T1000 (cell line): ENCODE measurements around the gene HECTD3.
"Not testable (repeated sequence)": the region's sequence is repeated elsewhere in the genome, so short reads cannot be mapped to it uniquely, and the experiment has no call there.

Source experiments
- DNase-seq: peaks from one replicate; lab custom pipeline; 2025; ENCODE audit warnings: mixed read lengths; lab: John Stamatoyannopoulos, UW

Gene HECTD3

GRCh38 chr1:45014321-45015028 is 3.4 kb upstream of the HECTD3 start:
- DNase-seq: peak; percentile 60

- DNase-seq: no peak
Observed at GRCh38 chr1:45013551-45014209, 2.6 kb upstream of the HECTD3 start.

DNA sequence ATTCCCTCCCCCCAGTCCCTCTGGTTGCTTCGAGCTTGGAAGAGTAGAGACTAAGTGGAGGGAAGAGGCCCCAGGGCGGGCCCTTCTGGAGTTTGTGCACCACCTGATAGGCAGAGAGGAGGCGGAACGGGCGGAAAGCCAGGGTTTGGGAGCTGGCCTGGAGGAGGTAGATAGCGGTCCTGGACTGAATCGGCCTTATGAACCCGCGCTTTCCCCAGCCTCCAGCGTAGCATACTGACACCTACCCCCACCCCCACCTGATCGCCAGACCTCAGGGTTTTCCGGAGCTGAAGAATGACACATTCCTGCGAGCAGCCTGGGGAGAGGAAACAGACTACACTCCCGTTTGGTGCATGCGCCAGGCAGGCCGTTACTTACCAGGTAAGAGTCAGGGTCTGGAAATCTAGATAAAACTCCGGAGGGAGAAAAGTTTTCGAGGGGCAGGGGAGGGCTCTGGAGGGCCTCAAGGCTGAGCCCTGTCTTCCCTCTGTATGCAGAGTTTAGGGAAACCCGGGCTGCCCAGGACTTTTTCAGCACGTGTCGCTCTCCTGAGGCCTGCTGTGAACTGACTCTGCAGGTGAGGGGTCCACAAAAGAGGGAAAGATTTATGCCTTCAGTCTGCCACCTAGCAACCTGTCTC is 1.6 kb upstream of the HECTD3 start:
- peak; percentile 18 for DNase-seq

DNA sequence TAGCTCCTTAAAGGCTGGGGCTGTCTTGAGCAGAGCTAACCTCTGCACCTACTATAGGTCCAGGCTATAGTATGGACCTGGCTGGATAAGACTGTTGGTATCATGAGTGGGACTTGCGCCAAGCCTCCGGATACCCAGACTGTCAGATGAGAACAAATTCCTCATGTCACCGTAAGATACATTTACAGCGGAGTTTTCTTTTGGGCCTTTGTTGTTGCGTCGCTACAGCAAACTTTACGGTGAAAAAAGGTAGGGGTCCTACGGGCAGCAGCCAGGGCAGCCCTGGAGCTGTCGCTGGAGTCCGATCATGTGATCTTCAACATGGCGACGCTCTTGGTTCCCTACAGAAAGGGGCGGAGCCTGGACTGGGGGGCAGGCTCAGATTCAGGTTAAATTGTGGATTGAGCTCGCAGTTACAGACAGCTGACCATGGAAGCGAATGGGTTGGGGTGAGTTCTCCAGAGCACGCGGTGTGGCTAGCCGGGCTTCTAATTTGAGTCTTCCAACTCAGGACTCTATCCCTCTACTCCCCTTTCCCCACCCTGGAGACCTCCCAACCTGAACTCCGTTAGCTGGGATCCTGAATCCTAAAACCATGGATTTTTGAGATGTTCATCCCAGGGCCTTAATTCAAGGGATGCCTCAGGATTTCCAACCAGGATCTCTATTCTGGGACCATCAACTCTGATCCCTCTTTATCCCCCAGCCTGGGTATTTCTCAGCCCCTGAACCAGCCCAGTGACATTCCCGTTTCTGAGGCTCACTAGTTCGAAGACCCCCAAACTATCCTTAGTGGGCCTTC is 914 bp upstream of the HECTD3 start, which contains the start of gene UROD:
TSS of gene UROD (plus strand) at position 418 of the 802 bp plus-strand sequence. CDS start at position 430, 12 bp downstream.
- DNase-seq: peak; percentile 78

- no peak for DNase-seq
Observed at GRCh38 chr1:45009956-45010854, 919 bp downstream of the HECTD3 start.

- DNase-seq: no peak
Observed at GRCh38 chr1:45009296-45009865, 1.7 kb downstream of the HECTD3 start.

DNA sequence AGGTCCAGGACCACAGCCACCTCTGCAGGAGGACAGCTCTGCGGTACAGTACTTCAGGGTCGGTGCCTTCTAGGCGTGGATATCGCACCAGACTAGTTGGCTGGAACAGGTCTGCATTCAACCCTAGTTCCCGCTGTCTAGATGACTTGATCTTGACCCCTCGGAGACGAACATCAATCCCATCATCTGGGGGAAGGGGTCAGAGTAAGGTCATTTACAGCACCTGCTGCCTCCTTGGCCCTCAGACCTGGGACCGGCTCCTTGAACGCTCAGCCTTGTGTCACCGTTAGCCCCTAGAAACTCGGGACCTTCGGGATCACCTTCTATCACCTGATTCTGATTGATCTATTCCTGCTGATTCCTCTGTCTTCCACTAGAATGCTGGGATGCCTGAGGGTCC is 2.6 kb downstream of the HECTD3 start:
- no peak for DNase-seq

DNA sequence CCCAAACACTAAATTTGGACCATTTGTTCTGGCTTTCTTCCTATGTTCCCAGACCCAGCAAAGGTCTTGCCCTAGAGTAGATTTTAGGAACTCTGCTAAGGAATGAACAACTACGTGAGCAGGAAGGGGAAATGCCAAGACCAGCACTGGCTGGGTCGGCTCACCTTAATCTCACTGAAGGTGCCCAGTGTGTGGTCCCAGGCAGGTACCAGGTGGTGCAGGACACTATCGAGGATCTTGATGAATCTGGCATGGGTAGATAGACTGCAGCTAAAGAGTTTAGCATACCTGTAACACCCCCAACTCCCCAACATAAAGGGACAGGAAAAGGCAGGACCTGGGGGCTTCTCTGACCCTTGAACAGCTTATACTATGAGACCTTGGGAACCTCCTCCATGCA is 3.0 kb downstream of the HECTD3 start:
- DNase-seq: no peak

GRCh38 chr1:45007311-45007710 is 3.8 kb downstream of the HECTD3 start:
- DNase-seq: no peak

DNA sequence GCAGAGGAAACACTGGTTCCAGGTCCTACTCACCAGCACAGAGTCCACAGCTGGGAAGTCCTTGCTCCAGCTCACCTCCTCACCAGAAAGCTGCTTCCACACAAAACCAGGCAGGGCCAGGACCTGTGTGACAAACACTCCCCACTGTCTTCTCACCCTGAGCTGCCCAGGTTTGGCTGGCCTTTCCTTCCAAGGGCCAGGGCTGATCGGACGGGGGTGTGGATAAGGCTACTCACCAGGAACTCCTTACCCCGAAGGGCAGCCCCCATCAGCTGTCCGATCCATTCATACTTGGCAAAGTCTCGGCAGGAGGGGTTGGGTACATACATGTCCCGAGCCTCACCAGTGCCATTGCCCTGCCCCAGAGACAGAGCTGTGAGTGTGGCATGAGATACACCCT is 5.4 kb downstream of the HECTD3 start:
- no peak for DNase-seq

DNA sequence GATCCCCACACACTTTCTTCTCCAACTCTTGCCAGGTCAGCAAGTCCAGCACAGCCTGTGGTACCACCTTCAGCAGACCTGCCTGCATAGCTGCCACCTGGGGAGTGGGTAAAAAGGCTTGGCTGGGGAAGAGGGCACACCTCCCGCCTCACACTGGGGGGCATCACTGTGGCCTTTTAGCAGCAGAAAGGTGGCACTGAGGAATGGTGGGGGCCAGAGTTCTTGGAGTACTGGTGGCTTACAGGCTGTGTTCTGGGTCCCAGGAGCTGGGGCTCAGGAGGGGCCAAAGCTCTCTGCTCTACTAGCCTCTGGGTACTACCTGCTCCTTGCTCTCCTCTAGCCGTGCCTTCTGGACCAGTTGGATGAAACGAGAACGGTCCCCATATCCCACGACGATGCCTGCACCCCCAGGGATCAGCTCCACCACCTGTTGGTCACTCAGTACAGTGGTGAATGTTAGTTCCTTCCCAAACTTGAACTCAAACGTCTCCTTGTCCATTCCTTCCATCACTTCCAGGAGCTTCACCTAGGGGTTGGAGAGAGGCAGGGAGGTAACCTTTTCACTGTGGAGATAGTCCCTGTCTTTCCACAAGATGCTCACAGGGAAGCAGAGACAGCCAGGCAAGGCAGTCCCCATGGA is 6.7 kb downstream of the HECTD3 start:
- DNase-seq: no peak

- no peak for DNase-seq
Observed at GRCh38 chr1:45003741-45004140, 7.4 kb downstream of the HECTD3 start.

- DNase-seq: no peak
Observed at GRCh38 chr1:45002650-45003645, 8.2 kb downstream of the HECTD3 start.

GRCh38 chr1:45001576-45001975 is 9.5 kb downstream of the HECTD3 start:
- DNase-seq: not testable (repeated sequence)

DNA sequence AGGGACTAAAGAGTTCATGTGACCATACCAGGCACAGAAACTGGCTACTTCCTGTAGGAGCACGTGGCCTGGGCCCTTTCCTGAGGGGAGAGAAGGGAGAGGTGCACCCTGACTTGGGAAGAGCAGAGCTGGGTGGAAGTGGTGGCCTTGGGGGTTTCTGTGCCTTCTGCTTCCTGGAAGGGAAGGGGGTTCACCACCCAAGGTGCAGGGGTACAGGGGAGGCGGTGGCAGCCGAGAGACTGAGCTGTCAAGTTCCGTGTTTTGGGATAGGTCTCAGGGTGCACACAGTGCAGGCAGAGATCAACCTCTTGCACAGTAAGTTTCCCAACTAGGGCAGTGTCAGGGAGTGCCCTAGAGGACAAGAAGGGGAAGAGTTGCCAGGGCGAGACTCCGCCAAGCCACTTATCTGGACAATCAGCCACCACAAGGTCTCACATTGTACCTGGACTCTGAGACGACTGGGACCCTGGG is 10.1 kb downstream of the HECTD3 start:
- no peak for DNase-seq

- no peak for DNase-seq
Observed at GRCh38 chr1:44999232-44999631, 11.9 kb downstream of the HECTD3 start.

DNA sequence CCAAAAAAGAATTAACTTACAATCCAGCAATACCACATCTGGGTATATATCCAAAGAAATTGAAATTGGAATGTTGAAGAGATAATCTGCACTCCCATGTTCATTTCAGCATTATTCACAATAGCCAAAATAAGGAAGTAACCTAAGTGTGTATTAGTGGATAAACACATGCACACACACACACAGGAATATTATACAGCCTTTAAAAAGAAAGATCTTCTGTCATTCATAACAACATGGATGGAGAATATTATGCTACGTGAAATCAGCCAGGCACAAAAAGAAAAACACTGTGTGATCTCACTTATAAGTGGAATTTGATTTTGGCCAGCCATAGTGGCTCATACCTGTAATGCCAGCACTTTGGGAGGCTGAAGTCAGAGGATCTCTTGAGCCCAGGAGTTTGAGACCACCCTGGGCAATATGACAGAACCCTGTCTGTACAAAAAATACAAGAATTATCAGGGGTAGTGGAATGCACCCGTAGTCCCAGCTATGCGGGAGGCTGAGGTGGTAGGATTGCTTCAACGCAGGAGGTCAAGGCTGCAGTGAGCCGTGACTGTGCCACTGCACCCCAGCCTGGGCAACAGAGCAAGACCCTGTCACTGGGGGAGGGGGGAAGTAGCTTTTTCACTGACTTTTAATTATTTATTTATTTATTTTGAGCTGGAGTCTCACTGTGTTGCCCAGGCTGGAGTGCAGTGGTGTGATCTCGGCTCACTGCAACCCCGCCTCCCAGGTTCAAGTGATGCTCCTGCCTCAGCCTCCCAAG is 15.5 kb downstream of the HECTD3 start:
- no peak for DNase-seq

DNA sequence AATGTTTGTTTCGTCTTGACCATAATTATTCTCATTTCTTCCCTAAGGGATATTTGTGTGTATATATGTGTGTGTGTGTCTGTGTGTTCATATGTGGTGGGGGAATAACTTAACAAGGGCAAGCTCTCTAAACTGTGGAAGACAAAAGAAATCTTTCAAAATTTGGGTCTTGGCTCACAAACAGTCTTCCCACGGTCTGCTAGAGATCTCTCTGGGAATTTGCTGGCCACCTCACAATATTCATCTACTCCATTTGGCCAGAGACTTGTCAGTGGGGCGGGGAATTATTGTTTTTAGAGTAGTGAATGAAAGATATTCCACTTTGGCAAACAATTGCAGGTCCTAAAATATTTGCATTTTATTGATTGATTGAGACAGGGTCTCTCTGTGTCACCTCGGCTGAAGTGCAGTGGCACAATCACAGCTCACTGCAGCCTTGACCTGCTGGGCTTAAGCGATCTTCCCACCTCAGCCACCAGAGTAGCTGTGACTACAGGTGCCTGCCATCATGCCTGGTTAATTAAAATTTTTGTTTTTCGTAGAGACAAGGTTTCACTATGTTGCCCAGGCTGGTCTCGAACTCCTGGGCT is 16.7 kb downstream of the HECTD3 start:
- no peak for DNase-seq
